GM19438 (cell line): ENCODE measurements around the gene SLC9A1.

ENCODE experiments used
- ATAC-seq: cut with Tn5 transposase; IDR thresholded peaks from one replicate; pipeline ENCODE4 v1.9.1; 2021; ENCODE audit warnings: low read depth; ENCODE audit not compliant: unreplicated experiment

SLC9A1 gene

GRCh38 chr1:27152004-27152828, 2.7 kb downstream of the SLC9A1 start:
- no peak for ATAC-seq

GRCh38 chr1:27150641-27151040, 4.3 kb downstream of the SLC9A1 start:
- no peak for ATAC-seq

- no peak for ATAC-seq
Measured at GRCh38 chr1:27150183-27150582, 4.7 kb downstream of the SLC9A1 start.

- ATAC-seq = no peak
Measured at GRCh38 chr1:27149762-27150113, 5.2 kb downstream of the SLC9A1 start.

GRCh38 chr1:27149084-27149761, 5.7 kb downstream of the SLC9A1 start:
- ATAC-seq = no peak

GRCh38 chr1:27148591-27148990, 6.3 kb downstream of the SLC9A1 start:
- no peak for ATAC-seq

- ATAC-seq = no peak
Measured at GRCh38 chr1:27147842-27148518, 6.9 kb downstream of the SLC9A1 start.

- no peak for ATAC-seq
Measured at GRCh38 chr1:27145934-27146354, 9.0 kb downstream of the SLC9A1 start.

- no peak for ATAC-seq
Measured at GRCh38 chr1:27144920-27145661, 9.8 kb downstream of the SLC9A1 start.

GRCh38 chr1:27144049-27144748, 10.7 kb downstream of the SLC9A1 start:
- no peak for ATAC-seq

- no peak for ATAC-seq
Measured at GRCh38 chr1:27143401-27143800, 11.5 kb downstream of the SLC9A1 start.

GRCh38 chr1:27142464-27142863, 12.5 kb downstream of the SLC9A1 start:
- no peak for ATAC-seq

GRCh38 chr1:27141266-27142003, 13.5 kb downstream of the SLC9A1 start:
- no peak for ATAC-seq

GRCh38 chr1:27139980-27140379, 14.9 kb downstream of the SLC9A1 start:
- no peak for ATAC-seq

GRCh38 chr1:27138927-27139326, 16.0 kb downstream of the SLC9A1 start:
- ATAC-seq = no peak

GRCh38 chr1:27138368-27138767, 16.6 kb downstream of the SLC9A1 start:
- no peak for ATAC-seq

GRCh38 chr1:27137544-27138075, 17.3 kb downstream of the SLC9A1 start:
- no peak for ATAC-seq

GRCh38 chr1:27136998-27137542, 17.9 kb downstream of the SLC9A1 start:
- ATAC-seq = no peak

GRCh38 chr1:27136236-27136551, 18.7 kb downstream of the SLC9A1 start:
- ATAC-seq = no peak
